Spleen (tissue), 11 donors: ENCODE measurements around the gene EHBP1L1. TPM values are rescaled to one million over a fixed set of nuclear protein-coding genes. Genes with fewer than 3 reads are reported as not detected.

ENCODE experiments used
- DNase-seq: peaks from one replicate; pipeline ENCODE4 v3.0.0-alpha.2; 2020
- H3K27ac ChIP-seq, 8 donors: fragments of 200-600 bp; sonication (generic) in 7 of 8; 1 replicate in 4 of 8; 2 replicates in 4 of 8; pipeline versions ENCODE4 v1.5.0 to v1.8.0; 2016 to 2021; ENCODE audit warnings: inconsistent platforms in 4 of 8, mild to moderate bottlenecking in 4 of 8, moderate library complexity in 1 of 8
- H3K27me3 ChIP-seq, 7 donors: fragments of 200-600 bp; sonication (generic) in 6 of 7; replicated peaks in 1 of 7; 1 replicate in 4 of 7; 2 replicates in 3 of 7; pipeline versions ENCODE4 v1.5.0 to v1.8.0; 2016 to 2021; ENCODE audit warnings: inconsistent platforms in 3 of 7, mild to moderate bottlenecking in 1 of 7
- H3K36me3 ChIP-seq, 6 donors: fragments of 200-600 bp; sonication (generic) in 5 of 6; 1 replicate in 4 of 6; 2 replicates in 2 of 6; pipeline versions ENCODE4 v1.5.0 to v1.8.0; 2016 to 2021; ENCODE audit warnings: inconsistent platforms in 2 of 6
- H3K4me1 ChIP-seq, 6 donors: fragments of 200-600 bp; sonication (generic) in 5 of 6; 1 replicate in 3 of 6; 2 replicates in 3 of 6; pipeline versions ENCODE4 v1.5.0 to v1.8.0; 2016 to 2021; ENCODE audit warnings: inconsistent platforms in 3 of 6
- H3K4me3 ChIP-seq, 8 donors: fragments of 200-600 bp; sonication (generic) in 7 of 8; 1 replicate in 4 of 8; 2 replicates in 4 of 8; pipeline versions ENCODE4 v1.5.0 to v1.8.0; 2016 to 2021; ENCODE audit warnings: inconsistent platforms in 4 of 8, mild to moderate bottlenecking in 4 of 8, moderate library complexity in 2 of 8
- H3K9me3 ChIP-seq, 8 donors: fragments of 200-600 bp; sonication (generic) in 7 of 8; 1 replicate in 4 of 8; 2 replicates in 4 of 8; pipeline versions ENCODE4 v1.5.0 to v1.8.0; 2016 to 2021; ENCODE audit warnings: inconsistent platforms in 4 of 8
- CTCF ChIP-seq, 11 experiments: fragments of 200-600 bp in 7 of 11; fragments of 450-650 bp in 4 of 11; sonication (generic) in 4 of 11; IDR thresholded peaks in 8 of 11; conservative IDR thresholded peaks in 3 of 11; 1 replicate in 7 of 11; 2 replicates in 4 of 11; pipeline versions ENCODE4 v1.4.0 to v1.8.0; 2016 to 2021; ENCODE audit warnings: antibody characterized with exemption in 11 of 11, inconsistent platforms in 4 of 11, mild to moderate bottlenecking in 1 of 11
- POLR2A ChIP-seq, 3 donors: fragments of 450-650 bp; IDR thresholded peaks; one replicate each; pipeline ENCODE4 v1.5.1; 2017; ENCODE audit warnings: antibody characterized with exemption in 3 of 3, mild to moderate bottlenecking in 1 of 3
- POLR2AphosphoS5 ChIP-seq, 3 donors: sonication (generic); formaldehyde crosslinking; IDR thresholded peaks; one replicate each; pipeline ENCODE4 v1.5.1; 2017; ENCODE audit warnings: antibody characterized with exemption in 3 of 3
- WGBS, 5 donors: extraction: QIAGEN DNeasy Blood & Tissue Kit in 3 of 5; methylation state at CpG; one replicate each; pipeline versions ENCODE4 v1.1.5 to v1.1.7; 2013 to 2018; 5-methylcytosine and 5-hydroxymethylcytosine counted together
- intact Hi-C: fragments of 100-400 bp; cut with DNase I; formaldehyde crosslinking; loops from one replicate; pipeline ENCODE4 v1.15.0; 2023; ENCODE audit warnings: low total_unique reads
- polyA plus RNA-seq, 3 donors: library from polyadenylated mRNA; stranded (reverse); fragments of 200-250 nt; gene quantifications; one replicate each; pipeline ENCODE4 v1.2.1, GENCODE V29; 2013
- total RNA-seq, 7 donors: library from RNA; depleted of rRNA in 3 of 7; stranded (reverse); fragments of >200 nt in 3 of 7; fragmentation: NEBNext Ultra II Directional in 4 of 7; extraction: Animal tissue kit (Norgen Biotek cat#: 25700) in 4 of 7; gene quantifications; one replicate each; pipeline versions ENCODE4 v1.1.0 to v1.2.1, GENCODE V29; 2016 to 2021
- donor health status: healthy with polysubstance abuse.
- donor health status: DM: no; HTN: no; CAD: no; lungs with moderate emphysema.
- donor health status: DM: no; HTN: no; CAD: no.
- donor health status: Bipolar disorder and iron deficiency.
- donor health status: healthy.
- donor health status: DM: no; HTN: no; CAD: no.
- donor health status: DM: yes; HTN: yes; CAD: no.

EHBP1L1 gene
- total and polyA plus RNA-seq, 10 donors: 44.3 to 365 (median 215) TPM

GRCh38 chr11:65538232-65538914, 37.5 kb upstream of the EHBP1L1 start:
- no peak for TF ChIP-seq POLR2A (IDR thresholded peaks at IDR 0.05)
- TF ChIP-seq POLR2AphosphoS5 (IDR thresholded peaks at IDR 0.05): peak; percentile 68 to 86 (median 79)
- no peak for TF ChIP-seq CTCF (IDR thresholded peaks at IDR 0.05 in 8 of 11, conservative IDR thresholded peaks at IDR 0.05 in 3 of 11)
- intact Hi-C loops: no loop called here
- Histone ChIP-seq H3K27me3 (no peaks in the 10 kb centered on the region), H3K4me1 (peaks cover 7 to 58% (median 42%) of the 10 kb centered on the region in 6 donors), H3K9me3 (no peaks in the 10 kb centered on the region), H3K36me3 (peaks cover 0 to 64% (median 39%) of the 10 kb centered on the region in 6 donors), H3K4me3 (peak overlapping the region in 1 of 8 donors; percentile 98), H3K27ac (peak overlapping the region; percentile 48 to 96 (median 89))
- 63 to 88% (median 78%) methylated on average over 30 to 43 of the region's 43 CpGs for WGBS, 5 donors
- peak; percentile 87 for DNase-seq

DNA sequence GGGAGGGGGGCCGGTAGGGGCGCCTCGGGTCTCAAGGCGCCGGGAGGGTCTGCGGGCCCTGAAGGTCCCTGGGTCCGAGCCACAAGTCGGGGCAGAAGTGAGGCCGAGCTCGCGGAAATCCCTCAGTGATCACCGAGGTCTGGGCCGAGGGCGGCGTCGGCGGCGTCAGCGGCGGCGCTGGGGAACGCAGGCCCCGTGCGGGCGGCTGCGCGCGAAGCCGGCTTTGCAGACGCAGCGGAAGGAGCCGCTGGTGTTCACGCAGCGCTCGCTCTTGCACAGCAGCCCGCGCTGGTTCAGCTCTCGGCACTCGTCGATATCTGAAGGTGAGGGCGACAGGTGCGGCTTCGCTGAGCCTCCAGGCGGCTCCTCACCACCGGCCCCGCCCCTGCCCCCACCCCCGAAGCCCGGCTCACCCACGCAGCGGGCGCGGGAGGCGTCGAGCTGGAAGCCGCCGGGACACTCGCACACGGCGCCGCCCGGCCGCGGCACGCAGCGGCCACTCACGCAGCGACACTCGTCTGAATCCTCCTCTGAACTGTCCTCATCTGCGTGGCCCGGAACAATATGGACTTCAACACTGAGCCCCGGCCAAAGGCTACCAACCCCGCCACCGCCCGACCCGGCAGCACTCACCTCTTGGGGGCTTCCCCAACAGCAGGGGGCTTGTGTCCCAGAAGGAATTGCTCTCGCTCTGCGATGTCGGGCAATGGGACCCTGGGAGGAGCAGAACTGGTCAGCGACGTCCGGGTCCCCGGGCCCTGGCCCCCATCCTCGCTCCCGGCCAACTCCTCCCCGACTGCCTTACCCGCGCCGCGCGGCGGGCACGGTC, 36.7 kb upstream of the EHBP1L1 start:
- intact Hi-C loops: no loop called here
- peak; percentile 81 for DNase-seq
- 67 to 87% (median 80%) methylated on average over 66 to 92 of the region's 92 CpGs for WGBS, 5 donors
- Histone ChIP-seq H3K27ac (peak overlapping the region; percentile 79 to 96 (median 90)), H3K36me3 (peaks cover 0 to 56% (median 34%) of the 10 kb centered on the region in 6 donors), H3K4me3 (peak overlapping the region; percentile 63 to 98 (median 82)), H3K9me3 (no peaks in the 10 kb centered on the region), H3K27me3 (no peaks in the 10 kb centered on the region), H3K4me1 (peaks cover 7 to 58% (median 42%) of the 10 kb centered on the region in 6 donors)
- TF ChIP-seq POLR2AphosphoS5 (IDR thresholded peaks at IDR 0.05): no peak
- no peak for TF ChIP-seq CTCF (IDR thresholded peaks at IDR 0.05 in 8 of 11, conservative IDR thresholded peaks at IDR 0.05 in 3 of 11)
- no peak for TF ChIP-seq POLR2A (IDR thresholded peaks at IDR 0.05)

GRCh38 chr11:65539744-65540289, 36.0 kb upstream of the EHBP1L1 start:
- WGBS, 5 donors: 8 to 33% (median 16%) methylated on average over 23 to 60 of the region's 60 CpGs
- peak overlapping the region; percentile 63 to 98 (median 82) for H3K4me3 ChIP-seq

More at GRCh38 chr11:65539744-65540289, 36.0 kb upstream of the EHBP1L1 start:
- no peaks in the 10 kb centered on the region for H3K9me3 ChIP-seq
- no peaks in the 10 kb centered on the region for H3K27me3 ChIP-seq
- intact Hi-C loops: loop anchor here (5.0 kb wide), 1 partner anchor 47 kb away; no protein-coding TSS in a partner anchor
- peaks cover 7 to 58% (median 42%) of the 10 kb centered on the region in 6 donors for H3K4me1 ChIP-seq
- TF ChIP-seq POLR2A (IDR thresholded peaks at IDR 0.05): no peak
- TF ChIP-seq CTCF (IDR thresholded peaks at IDR 0.05 in 8 of 11, conservative IDR thresholded peaks at IDR 0.05 in 3 of 11): peak in 5 of 11 experiments; percentile 28 to 83 (median 64)
- TF ChIP-seq POLR2AphosphoS5 (IDR thresholded peaks at IDR 0.05): peak in 1 of 3 donors; percentile 65
- peaks cover 0 to 49% (median 33%) of the 10 kb centered on the region in 6 donors for H3K36me3 ChIP-seq
- peak overlapping the region; percentile 79 to 96 (median 90) for H3K27ac ChIP-seq
- no peak for DNase-seq
